Measurements from ENCODE around the gene NECAB2.

NECAB2 gene

GRCh38 chr16:83994087-83994486 is 26.0 kb downstream of the NECAB2 start:
- TF ChIP-seq CTCF (conservative IDR thresholded peaks at IDR 0.05; ENCODE audit: low read depth): no peak

GRCh38 chr16:83994703-83995102 is 26.7 kb downstream of the NECAB2 start:
- no peak for TF ChIP-seq CTCF (conservative IDR thresholded peaks at IDR 0.05; ENCODE audit: low read depth)
- no peak for DNase-seq (ENCODE audit: low spot score)
- CTCF ChIA-PET: interaction anchor here (0.6 to 1.2 kb wide), 3 partner anchors 14 to 146 kb away, joined by 3 to 4 read pairs (median 3); no protein-coding TSS in a partner anchor
- no peak overlapping the region for H3K27ac ChIP-seq
- POLR2A ChIA-PET (ENCODE audit: low non-redundant PET): no interaction called here

More at GRCh38 chr16:83994087-83994486, 26.0 kb downstream of the NECAB2 start:
- DNase-seq (ENCODE audit: low spot score): peak; percentile 90
- POLR2A ChIA-PET (ENCODE audit: low non-redundant PET): no interaction called here
- H3K27ac ChIP-seq: peak overlapping the region; percentile 36
- CTCF ChIA-PET: interaction anchor here (0.6 to 1.2 kb wide), 2 partner anchors 14 to 72 kb away, joined by 3 read pairs; no protein-coding TSS in a partner anchor

GRCh38 chr16:83995754-83996153 is 27.7 kb downstream of the NECAB2 start:
- ChIA-PET POLR2A (ENCODE audit: low non-redundant PET) (no interaction called here), CTCF (interaction anchor here (0.9 to 1.0 kb wide), 2 partner anchors 10 to 48 kb away, joined by 3 read pairs; no protein-coding TSS in a partner anchor)
- no peak for DNase-seq (ENCODE audit: low spot score)
- no peak overlapping the region for H3K27ac ChIP-seq
- no peak for TF ChIP-seq CTCF (conservative IDR thresholded peaks at IDR 0.05; ENCODE audit: low read depth)

- ChIA-PET CTCF (interaction anchor here (0.6 to 1.0 kb wide), 4 partner anchors 9 to 481 kb away, joined by 3 read pairs; no protein-coding TSS in a partner anchor), POLR2A (ENCODE audit: low non-redundant PET) (no interaction called here)
- no peak for DNase-seq (ENCODE audit: low spot score)
Measured at GRCh38 chr16:83996481-83997252, 28.6 kb downstream of the NECAB2 start.

GRCh38 chr16:83998091-83998490 is 30.0 kb downstream of the NECAB2 start:
- ChIA-PET POLR2A (ENCODE audit: low non-redundant PET) (no interaction called here), CTCF (no interaction called here)
- no peak overlapping the region for H3K27ac ChIP-seq
- no peak for TF ChIP-seq CTCF (conservative IDR thresholded peaks at IDR 0.05; ENCODE audit: low read depth)
- no peak for DNase-seq (ENCODE audit: low spot score)

More at GRCh38 chr16:83996481-83997252, 28.6 kb downstream of the NECAB2 start:
- H3K27ac ChIP-seq: no peak overlapping the region
- TF ChIP-seq CTCF (conservative IDR thresholded peaks at IDR 0.05; ENCODE audit: low read depth): no peak

- H3K27ac ChIP-seq: no peak overlapping the region
- CTCF ChIA-PET: interaction anchor here (0.6 kb wide), 1 partner anchor 43 kb away, joined by 3 read pairs; no protein-coding TSS in a partner anchor
- TF ChIP-seq CTCF (conservative IDR thresholded peaks at IDR 0.05; ENCODE audit: low read depth): no peak
- POLR2A ChIA-PET (ENCODE audit: low non-redundant PET): no interaction called here
- no peak for DNase-seq (ENCODE audit: low spot score)
Measured at GRCh38 chr16:84000989-84001642, 33.1 kb downstream of the NECAB2 start.
